Stimulated activated CD8-positive, alpha-beta memory T cell treated with anti-CD3 and anti-CD28 coated beads, Interleukin-4, amount 100 ng/mL, for 4 hours (primary cell): ENCODE data around the gene CCDC88C.
"Not testable (repeated sequence)": the region's sequence is repeated elsewhere in the genome, so short reads cannot be mapped to it uniquely, and the experiment has no call there.

ENCODE experiments used
- DNase-seq, 2 donors: peaks; one replicate each; pipeline ENCODE4 v3.0.0-alpha.2; 2020; ENCODE audit warnings: low read depth in 2 of 2, low spot score in 1 of 2

The CCDC88C gene, protein sequence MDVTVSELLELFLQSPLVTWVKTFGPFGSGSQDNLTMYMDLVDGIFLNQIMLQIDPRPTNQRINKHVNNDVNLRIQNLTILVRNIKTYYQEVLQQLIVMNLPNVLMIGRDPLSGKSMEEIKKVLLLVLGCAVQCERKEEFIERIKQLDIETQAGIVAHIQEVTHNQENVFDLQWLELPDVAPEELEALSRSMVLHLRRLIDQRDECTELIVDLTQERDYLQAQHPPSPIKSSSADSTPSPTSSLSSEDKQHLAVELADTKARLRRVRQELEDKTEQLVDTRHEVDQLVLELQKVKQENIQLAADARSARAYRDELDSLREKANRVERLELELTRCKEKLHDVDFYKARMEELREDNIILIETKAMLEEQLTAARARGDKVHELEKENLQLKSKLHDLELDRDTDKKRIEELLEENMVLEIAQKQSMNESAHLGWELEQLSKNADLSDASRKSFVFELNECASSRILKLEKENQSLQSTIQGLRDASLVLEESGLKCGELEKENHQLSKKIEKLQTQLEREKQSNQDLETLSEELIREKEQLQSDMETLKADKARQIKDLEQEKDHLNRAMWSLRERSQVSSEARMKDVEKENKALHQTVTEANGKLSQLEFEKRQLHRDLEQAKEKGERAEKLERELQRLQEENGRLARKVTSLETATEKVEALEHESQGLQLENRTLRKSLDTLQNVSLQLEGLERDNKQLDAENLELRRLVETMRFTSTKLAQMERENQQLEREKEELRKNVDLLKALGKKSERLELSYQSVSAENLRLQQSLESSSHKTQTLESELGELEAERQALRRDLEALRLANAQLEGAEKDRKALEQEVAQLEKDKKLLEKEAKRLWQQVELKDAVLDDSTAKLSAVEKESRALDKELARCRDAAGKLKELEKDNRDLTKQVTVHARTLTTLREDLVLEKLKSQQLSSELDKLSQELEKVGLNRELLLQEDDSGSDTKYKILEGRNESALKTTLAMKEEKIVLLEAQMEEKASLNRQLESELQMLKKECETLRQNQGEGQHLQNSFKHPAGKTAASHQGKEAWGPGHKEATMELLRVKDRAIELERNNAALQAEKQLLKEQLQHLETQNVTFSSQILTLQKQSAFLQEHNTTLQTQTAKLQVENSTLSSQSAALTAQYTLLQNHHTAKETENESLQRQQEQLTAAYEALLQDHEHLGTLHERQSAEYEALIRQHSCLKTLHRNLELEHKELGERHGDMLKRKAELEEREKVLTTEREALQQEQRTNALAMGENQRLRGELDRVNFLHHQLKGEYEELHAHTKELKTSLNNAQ (N-terminal part only)

DNA sequence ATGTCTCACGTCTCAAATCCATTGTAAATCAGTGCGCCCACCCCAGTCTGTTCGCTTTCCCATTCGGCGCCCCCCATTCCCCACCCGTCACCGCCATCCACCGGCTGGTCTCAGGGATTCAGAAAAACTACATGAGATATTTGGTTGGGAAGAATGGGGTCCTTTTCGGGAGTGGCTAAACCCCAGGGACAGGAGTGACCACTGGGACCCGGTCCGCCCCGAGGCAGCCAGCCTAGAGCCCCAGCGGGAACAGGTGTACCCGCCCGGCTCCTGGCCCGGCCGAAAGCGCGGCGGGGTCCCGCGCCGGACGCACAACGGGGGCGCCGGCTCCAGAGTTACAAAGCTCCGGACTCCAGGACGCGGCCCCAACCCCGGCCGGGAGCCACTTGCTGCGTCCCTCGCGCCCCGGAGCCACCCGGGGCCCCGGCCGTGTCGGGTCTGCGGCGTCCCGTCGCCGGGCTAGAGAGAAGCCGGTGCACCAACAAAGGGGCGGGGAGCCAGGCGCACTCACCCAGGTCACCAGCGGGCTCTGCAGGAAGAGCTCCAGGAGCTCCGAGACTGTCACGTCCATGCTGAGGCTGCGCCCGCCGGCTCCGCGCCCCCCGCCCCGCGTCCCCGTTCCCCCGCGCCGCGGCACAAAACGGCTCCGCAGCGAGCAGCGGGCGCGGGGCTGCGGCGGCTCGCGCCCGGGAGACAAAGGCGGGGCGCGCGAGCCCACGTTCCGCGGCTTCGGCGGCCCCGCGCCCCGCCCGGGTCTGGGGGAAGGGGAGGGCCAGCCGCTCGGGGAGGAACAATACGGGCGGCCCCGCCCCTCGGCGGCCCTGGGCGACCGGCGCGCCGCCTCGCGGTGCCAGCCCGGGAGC is at the start of gene CCDC88C:
CCDC88C (minus strand) TSS at position 701 of the 863 bp plus-strand sequence; CDS start at position 571, 130 bp downstream.
- peak in 1 of 2 donors; percentile 65 for DNase-seq

DNA sequence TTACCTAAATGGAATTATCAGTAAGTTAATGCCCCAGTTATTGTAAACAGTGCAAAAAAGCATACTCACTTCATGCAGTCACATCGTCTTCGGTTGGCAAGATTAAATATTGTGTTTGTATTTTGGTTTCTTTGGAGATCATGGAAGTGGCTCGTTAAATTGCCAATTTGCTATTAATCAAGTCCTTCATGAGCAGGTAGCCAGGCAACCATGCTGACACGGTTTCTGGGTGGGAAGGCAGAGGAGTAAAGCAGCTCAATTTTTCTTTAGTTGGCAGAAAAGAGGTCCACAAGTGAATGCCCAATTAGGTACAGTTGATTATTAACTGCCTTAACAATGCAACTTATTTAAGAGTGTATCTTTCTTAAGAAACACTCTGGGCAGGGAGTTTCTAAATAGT is 48.6 kb upstream of the CCDC88C start:
- DNase-seq = no peak

DNA sequence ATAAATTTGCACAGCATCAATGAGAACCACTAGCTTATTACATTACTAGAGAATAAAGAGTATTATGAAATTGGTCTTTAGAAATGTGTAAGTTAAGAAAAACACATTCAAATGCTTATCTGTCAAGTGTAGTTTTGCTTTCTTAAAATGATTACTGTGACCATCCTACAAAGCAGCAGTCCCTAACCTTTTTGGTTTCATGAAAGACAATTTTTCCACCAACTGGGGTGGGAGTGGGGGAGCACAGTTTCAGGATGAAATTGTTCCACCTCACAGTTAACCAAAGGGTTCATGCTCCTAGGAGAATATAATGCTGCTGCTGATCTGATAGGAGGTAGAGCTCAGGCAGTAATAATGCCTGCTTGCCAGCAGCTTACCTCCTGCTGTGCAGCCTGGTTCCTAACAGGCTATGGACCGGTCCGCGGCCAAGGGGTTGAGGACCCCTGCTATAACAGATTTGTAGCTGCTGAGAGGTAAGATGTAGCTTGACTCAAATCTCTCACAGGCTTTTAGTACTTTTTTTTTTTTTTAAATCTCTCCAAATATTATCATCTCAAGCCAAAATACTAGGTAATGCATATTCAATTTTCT is 47.1 kb upstream of the CCDC88C start:
- DNase-seq = no peak

DNA sequence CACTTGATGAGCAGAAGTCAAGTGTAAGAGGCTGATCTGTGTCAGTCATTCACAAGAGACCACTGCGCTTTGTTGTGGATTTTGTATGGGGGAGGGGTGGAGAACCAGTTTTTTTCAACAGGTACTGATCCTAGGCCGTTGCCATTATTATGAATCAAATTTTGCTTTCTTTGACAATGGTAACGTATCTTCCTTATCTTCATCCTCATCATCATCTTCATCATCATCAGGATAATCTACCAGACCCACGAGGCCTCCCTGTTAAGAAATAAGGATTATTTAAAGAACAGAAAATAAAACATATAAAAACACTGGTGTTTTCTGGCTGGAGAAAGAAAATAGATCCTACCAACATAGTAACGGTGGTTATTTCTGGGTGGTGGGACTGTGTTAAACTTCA is 41.0 kb upstream of the CCDC88C start:
- DNase-seq = no peak

DNA sequence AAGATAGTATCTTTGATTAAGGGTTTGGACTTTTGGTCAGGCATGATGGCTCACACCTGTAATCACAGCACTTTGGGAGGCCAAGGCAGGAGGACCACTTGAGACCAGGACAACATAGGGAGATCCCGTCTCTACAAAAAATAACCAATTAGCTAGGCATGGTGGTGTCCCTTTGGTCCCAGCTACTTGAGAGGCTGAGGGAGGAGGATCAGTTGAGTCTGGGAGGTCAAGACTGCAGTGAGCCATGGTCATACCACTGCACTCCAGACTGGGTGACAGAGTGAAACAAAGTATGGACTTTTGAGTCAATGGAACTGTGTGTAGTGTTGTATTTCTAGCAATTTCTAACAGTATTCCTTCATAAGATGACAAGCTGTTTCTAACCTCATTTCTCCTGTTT is 38.7 kb upstream of the CCDC88C start:
- no peak for DNase-seq

DNA sequence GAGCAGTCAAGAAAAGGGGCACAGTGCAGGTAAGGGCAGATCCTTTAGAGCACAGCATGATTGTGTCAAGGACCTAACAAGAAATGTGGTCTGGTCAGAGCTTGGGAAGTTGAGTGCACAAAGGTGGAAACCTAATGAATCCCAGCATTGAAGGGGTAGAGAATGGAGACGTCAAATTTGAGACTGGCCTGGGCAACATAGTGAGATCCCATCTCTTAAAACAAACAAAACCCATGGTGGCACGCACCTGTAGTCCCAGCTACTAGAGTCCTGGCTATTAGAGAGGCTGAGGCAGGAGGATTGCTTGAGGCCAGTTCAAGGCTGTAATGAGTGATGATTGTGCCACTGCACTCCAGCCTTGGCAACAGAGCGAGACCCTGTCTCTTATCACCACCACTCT is 37.0 kb upstream of the CCDC88C start:
- DNase-seq = no peak

DNA sequence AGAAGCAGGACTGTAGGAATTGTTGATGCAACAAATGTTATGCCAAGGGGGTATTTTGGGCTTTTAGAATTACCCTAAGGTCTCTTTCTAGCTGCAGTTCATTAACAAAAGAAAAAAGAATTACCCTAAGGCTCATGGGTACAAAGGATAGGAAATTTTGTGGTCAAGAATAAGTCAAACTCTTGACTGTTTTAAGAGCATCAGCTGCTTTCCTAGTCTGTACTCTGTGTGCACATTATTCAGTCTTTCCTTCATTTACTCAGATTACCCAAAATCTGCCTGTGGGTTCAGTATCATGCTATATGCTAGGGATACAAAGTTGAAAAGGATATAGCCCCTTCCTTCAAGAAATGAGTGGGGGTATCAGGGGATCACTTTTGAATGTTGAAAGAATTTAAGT is 36.5 kb upstream of the CCDC88C start:
- DNase-seq = no peak

DNA sequence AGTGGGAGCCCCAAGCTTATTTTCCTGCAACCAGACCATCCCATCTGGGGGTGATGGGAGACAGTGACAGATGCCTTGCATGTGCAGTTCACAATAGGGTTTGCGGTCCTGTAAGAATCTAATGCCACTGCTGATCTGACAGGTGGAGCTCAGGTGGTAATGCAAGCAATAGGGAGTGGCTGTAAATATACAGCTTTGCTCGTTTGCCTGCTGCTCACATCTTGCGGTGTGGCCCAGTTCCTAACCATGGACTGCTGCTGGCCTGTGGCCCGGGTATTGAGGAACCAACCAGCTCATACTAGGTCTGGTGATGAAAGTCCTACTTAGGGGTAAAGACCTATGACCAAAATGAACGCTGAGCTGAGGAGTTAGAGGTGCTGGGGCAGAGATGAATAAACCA is 36.1 kb upstream of the CCDC88C start:
- no peak for DNase-seq

DNA sequence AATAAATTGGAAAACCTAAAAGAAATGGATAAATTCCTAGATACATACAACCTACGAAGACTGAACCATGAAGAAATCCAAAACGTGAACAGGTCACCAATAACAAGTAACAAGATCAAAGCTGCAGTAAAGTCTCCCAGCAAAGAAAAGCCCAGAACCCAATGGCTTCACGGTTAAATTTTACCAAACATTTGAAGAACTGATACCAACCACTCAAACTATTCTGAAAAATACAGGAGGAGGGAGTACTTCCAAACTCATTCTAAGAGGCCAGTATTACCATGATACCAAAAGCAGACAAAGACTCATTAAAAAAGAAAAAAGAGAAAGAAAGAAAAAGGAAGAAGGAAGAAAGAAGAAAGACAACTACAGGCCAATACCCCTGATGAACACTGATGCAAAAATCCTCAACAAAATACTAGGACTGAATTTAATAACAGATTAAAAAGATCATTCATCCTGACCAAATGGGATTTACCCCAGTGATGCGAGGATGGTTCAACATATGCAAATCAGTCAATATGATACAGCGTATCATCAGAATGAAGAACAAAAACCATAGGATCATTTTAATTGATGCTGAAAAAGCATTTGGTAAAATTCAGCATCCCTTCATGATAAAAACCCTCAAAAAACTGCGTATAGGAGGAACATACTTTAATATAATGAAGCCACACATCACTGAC is 26.9 kb upstream of the CCDC88C start:
- DNase-seq = no peak

DNA sequence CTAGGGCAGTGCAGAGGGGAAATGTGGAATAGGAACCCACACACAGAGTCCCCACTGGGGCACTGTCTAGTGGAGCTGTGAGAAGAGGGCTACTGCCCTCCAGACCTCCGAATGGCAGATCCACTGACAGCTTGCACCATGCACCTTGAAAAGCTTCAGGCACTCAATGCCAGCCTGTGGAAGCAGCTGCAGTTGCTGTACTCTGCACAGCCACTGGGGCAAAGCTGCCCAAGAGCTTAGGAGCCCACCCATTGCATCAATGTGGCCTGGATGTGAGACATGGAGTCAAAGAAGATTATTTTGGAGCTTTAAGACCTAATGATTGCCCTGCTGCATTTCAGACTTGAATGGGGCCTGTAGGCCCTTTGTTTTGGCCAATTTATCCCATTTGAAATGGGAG is 21.7 kb upstream of the CCDC88C start:
- no peak for DNase-seq

DNA sequence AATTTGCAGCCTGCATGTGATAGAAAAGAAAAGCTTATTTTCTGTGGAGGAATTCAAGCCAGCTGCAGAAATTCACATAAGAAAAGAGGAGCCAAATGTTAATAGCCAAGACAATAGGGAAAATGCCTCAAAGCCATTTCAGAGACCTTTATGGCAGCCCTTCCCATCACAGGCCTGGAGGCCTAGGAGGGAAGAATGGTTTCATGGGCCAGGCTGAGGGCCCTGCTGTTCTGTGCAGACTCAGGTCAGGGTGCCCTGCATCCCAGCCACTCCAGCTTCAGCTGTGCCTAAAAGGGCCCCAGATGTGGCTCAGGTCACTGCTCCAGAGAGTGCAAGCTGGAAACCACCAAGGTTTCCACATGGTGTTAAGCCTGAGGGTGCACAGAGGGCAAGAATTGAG is 21.2 kb upstream of the CCDC88C start:
- DNase-seq = no peak

DNA sequence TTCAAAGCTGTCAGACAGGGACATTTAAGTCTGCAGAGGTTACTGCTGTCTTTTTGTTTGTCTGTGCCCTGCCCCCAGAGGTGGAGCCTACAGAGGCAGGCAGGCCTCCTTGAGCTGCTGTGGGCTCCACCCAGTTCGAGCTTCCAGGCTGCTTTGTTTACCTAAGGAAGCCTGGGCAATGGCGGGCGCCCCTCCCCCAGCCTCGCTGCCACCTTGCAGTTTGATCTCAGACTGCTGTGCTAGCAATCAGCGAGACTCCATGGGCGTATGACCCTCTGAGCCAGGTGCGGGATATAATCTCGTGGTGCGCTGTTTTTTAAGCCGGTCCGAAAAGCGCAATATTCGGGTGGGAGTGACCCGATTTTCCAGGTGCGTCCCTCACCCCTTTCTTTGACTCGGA is 18.6 kb upstream of the CCDC88C start:
- DNase-seq = not testable (repeated sequence)

DNA sequence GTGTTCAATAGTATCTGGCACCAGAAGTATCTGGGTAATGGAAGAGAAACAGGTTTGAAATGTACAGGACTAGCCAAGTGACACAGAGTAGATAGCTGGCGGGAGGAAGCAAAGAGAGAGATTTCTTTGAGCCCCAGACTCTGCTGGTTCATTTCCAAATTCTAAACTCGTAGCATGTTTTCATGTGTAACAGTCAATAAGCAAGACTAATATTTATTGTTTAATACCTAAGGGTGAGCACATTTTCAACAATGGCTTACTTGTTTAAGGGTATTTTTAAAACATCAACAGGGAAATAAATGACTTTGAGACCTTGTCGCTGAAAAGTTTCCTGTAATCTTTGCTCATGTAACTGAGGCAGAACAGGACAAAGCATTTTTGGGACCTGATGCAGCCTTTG is 11.8 kb upstream of the CCDC88C start:
- no peak for DNase-seq

DNA sequence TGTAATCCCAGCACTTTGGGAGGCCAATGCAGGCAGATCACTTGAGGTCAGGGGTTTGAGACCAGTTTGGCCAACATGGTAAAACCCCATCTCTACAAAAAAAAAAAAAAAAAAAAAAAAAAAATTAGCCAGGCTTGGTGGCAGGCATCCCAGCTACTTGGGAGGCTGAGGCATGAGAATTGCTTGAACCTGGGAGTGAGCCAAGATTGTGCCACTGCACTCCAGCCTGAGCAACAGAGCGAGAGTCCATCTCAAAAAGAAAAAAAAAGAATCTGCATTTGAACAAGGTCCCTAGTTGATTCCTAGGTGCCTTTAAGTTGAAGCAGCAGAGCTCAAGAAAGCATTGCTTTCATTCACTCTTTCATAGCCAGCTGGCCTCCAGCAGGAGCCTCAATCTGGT is 11.3 kb upstream of the CCDC88C start:
- not testable (repeated sequence) for DNase-seq

DNA sequence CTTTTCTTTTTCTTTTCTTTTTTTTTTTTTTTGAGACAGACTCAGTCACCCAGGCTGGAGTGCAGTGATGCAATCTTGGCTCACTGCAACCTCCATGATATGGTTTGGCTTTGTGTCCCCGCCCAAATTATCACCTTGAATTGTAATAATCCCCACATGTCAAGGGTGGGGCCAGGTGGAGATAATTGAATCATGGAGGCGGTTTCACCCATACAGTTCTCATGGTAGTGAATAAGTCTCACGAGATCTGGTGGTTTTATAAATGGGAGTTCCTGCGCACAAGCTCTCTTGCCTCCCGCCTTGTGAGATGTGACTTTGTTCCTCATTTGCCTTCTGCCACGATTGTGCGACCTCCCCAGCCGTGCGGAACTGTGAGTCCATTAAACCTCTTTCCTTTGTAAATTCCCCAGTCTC is 7.9 kb upstream of the CCDC88C start:
- DNase-seq = not testable (repeated sequence)

DNA sequence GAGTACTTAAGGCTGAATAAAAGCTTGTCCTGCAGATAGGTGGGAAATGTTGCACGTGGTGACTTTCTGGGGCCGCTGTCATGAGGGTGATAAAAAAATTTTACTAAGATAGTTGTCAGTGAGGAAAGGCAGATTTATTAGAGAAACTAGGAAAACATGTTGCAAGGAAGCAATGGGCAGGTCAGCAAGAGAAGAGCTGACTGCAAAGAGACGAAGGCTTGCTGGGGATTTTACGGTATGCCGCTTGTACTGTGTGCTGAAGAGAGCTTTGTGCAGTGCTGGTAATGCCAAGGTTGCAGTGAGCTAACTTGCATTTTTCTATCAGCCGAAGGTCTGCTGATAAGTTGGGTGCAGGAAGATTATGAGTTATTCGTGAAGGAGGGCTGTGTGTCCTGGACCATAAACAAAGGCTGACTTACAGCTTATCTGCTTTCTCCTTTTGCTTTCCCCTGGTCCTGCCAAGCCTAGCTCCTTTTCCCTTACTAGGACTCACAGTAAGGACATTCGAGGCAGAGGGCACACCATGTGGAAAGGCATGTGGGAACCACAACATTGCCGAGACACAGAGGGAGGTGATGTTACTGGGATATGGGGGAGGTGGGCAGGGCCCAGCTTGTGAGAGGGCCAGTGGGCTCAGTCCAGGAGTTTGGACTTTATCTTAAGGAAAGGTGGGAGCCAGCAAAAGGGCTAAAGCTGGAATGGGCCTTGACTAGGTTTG is 7.4 kb upstream of the CCDC88C start:
- no peak for DNase-seq

DNA sequence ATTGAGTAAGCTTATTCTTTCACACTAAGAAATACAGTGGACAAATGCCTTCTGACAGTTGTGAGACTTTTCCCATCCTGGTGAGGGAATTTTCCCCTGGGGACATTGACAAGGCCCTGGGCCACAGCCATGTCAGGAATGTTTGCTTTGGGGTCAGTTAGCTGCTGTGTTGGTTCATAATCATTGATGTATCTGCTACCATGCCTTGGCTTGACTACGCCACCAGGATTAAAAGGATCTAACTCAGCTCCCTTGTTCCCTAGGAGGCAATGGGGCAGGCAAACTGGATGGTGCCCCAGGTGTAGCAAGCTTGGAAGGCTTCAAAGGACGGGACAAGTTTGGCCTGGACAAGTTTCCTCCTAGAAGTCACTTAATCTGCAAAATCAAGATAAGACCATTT is 3.1 kb upstream of the CCDC88C start:
- DNase-seq = no peak

DNA sequence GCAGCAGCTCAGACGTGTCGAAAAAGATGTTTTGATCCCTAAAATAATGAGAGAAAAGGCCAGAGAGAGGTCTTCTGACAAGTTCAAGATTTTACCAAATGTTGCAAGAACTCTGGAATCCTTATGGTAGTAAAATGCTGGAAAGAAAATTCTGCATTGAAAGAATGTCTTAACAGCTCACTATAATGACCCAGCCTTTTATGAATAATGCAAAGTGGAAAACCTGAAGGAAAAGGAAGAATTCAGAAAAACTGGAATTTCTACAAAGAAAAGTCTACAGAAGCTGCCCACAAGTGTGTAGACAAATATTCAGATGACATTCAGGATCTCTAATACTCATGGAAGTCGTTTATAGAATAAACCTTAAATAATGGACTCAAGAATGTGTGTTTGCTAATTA is 1.8 kb upstream of the CCDC88C start:
- no peak for DNase-seq

DNA sequence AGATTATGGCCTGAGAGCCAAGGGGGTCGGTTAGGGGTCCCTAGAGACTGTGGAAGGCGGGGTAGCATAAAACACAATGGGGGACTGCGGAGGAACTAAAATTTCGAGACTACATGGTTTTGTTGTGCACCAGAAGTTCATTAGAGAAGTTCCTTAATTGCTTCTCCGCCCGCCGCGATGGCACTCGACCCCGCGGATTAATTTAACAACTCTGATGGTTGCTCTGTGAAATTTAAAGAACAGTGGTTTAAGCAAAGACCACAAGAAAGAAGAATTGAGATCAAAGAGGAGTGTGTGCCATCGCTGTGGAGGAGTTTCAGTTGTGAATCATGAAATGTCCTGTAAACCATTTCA is 1.4 kb upstream of the CCDC88C start:
- no peak for DNase-seq
